ENCODE data around the gene WNK4. TPM values are rescaled to one million over a fixed set of nuclear protein-coding genes. Genes with fewer than 3 reads are reported as not detected.

The WNK4 gene
- total RNA-seq, 1 experiment from 2014 or later = 2.6 TPM

- no peaks in the 10 kb centered on the region for H3K79me1 ChIP-seq (ENCODE audit: insufficient read depth, low read depth, low read length, poor library complexity, severe bottlenecking)
- H3K27me3 ChIP-seq (ENCODE audit: insufficient read depth, low read length) = peaks cover 2% of the 10 kb centered on the region; the same call in 1 of the 2 replicates
- H3K27ac ChIP-seq (ENCODE audit: insufficient read length, low read depth, low read length) = no peak overlapping the region
- H2AFZ ChIP-seq (ENCODE audit: low read length) = no peak overlapping the region
- no peaks in the 10 kb centered on the region for H3K9me3 ChIP-seq (ENCODE audit: control insufficient read depth, low read depth, low read length)
- H4K91ac ChIP-seq (ENCODE audit: insufficient read length, low read depth, low read length) = no peak overlapping the region
- no peak overlapping the region for H2BK12ac ChIP-seq (ENCODE audit: insufficient read length, low read depth, low read length)
- no peak overlapping the region for H2BK120ac ChIP-seq (ENCODE audit: low read depth, low read length, poor library complexity, severe bottlenecking)
- H2BK15ac ChIP-seq (ENCODE audit: low read depth, low read length) = no peak overlapping the region
- H4K20me1 ChIP-seq (ENCODE audit: control insufficient read depth, insufficient read depth, insufficient read length) = no peaks in the 10 kb centered on the region
- no peak overlapping the region for H4K8ac ChIP-seq (replicated peaks; ENCODE audit: insufficient read length, low read depth, low read length)
- Mint-ChIP-seq H3K9me3 (peaks cover 4 to 8% of the 10 kb centered on the region in 2 experiments; a peak in 4 of 5 replicates), H3K27ac (no peak overlapping the region), H3K36me3 (ENCODE audit: insufficient read depth in 1 of 3, low read depth in 3 of 3) (no peaks in the 10 kb centered on the region; a peak in 1 of 7 replicates), H3K4me1 (peaks cover 19% of the 10 kb centered on the region in 2 experiments), H3K27me3 (ENCODE audit: low read depth) (peaks cover 38% of the 10 kb centered on the region), H3K4me3 (no peak overlapping the region)
- no peak overlapping the region for H3T11ph ChIP-seq (ENCODE audit: low read length)
- H3K4ac ChIP-seq (ENCODE audit: low read depth, low read length) = no peak overlapping the region
- H2BK20ac ChIP-seq (ENCODE audit: low read depth, low read length, poor library complexity, severe bottlenecking) = no peak overlapping the region
- no peak overlapping the region for H2AK5ac ChIP-seq (ENCODE audit: insufficient read length, low read length)
- H3K9ac ChIP-seq (ENCODE audit: extremely low read depth, insufficient read length, low read length) = no peak overlapping the region
- no peak overlapping the region for H3K14ac ChIP-seq (ENCODE audit: insufficient read depth, low read length)
- H4K5ac ChIP-seq (ENCODE audit: insufficient read length, low read depth, low read length) = no peak overlapping the region
- peaks cover 3% of the 10 kb centered on the region for H3K23me2 ChIP-seq (ENCODE audit: insufficient read length, low read depth, low read length, poor library complexity, severe bottlenecking)
- H3K4me1 ChIP-seq (ENCODE audit: insufficient read depth, low read length) = peaks cover 2% of the 10 kb centered on the region; the same call in 1 of the 2 replicates
- H3K18ac ChIP-seq (ENCODE audit: insufficient read length, low read depth, low read length) = no peak overlapping the region
- no peak for TF ChIP-seq CTCF (conservative IDR thresholded peaks at IDR 0.05)
- no peaks in the 10 kb centered on the region for H3K79me2 ChIP-seq (ENCODE audit: insufficient read depth, low read length)
- no CpG with 5 or more reads among the region's 11 CpGs for WGBS (ENCODE audit: extremely low coverage, insufficient read length, low lambda C conversion rate)
- no peak overlapping the region for H3K4me2 ChIP-seq (ENCODE audit: insufficient read depth, insufficient read length, low read length)
- DNase-seq = no peak
- H2BK5ac ChIP-seq (ENCODE audit: insufficient read length, low read length) = no peak overlapping the region
- no peak overlapping the region for H3K56ac ChIP-seq (ENCODE audit: insufficient read length, low read depth, low read length)
- no peak overlapping the region for H3K23ac ChIP-seq (ENCODE audit: insufficient read length, low read depth, low read length)
Observed at GRCh38 chr17:42748908-42749798, 31.3 kb upstream of the WNK4 start.

Data from H9 (cell line).